GM12878 (cell line): ENCODE results near the gene NUPR1.

ENCODE experiments used
- ASH2L ChIP-seq: fragments of 300-600, 200-600 bp; sonication (generic); IDR thresholded peaks from 2 replicates; pipeline ENCODE4 v1.6.1; 2017; ENCODE audit warnings: low read depth, mild to moderate bottlenecking, borderline replicate concordance
- CEBPB ChIP-seq, 2 experiments: fragments of 150-350 bp in 1 of 2; IDR thresholded peaks; 2 replicates each; pipeline ENCODE4 v1.6.1; 2012 to 2014; ENCODE audit warnings: low read depth in 2 of 2, low read length in 2 of 2, borderline replicate concordance in 1 of 2, inconsistent platforms in 1 of 2
- CTCF ChIP-seq, 3 experiments: IDR thresholded peaks in 2 of 3; conservative IDR thresholded peaks in 1 of 3; 2 replicates each; pipeline ENCODE4 v1.5.1; 2011; ENCODE audit warnings: low read depth in 3 of 3, low read length in 3 of 3, mild to moderate bottlenecking in 3 of 3, control low read depth in 2 of 3, moderate library complexity in 2 of 3, inconsistent platforms in 1 of 3, mixed read lengths in 1 of 3; ENCODE audit not compliant: control insufficient read depth in 2 of 3, insufficient read depth in 1 of 3; ENCODE audit errors: extremely low read depth in 1 of 3
- NFYA ChIP-seq: IDR thresholded peaks from 2 replicates; pipeline ENCODE4 v1.6.1; 2011; ENCODE audit warnings: low read depth, mild to moderate bottlenecking, low read length, improper control_type of control experiment, borderline replicate concordance
- POLR2A ChIP-seq: IDR thresholded peaks from 2 replicates; pipeline ENCODE4 v1.6.1; 2011; ENCODE audit warnings: low read depth, mild to moderate bottlenecking, low read length
- POLR2AphosphoS5 ChIP-seq: IDR thresholded peaks from 2 replicates; pipeline ENCODE4 v1.6.1; 2011; ENCODE audit warnings: mild to moderate bottlenecking, low read length, inconsistent platforms
- TF ChIP-seq, protein P1 (sequence below): IDR thresholded peaks from 2 replicates; pipeline ENCODE4 v1.6.1; 2011; ENCODE audit warnings: low read depth, mild to moderate bottlenecking, low read length, moderate library complexity, borderline replicate concordance; ENCODE audit errors: extremely low read depth

DNA sequence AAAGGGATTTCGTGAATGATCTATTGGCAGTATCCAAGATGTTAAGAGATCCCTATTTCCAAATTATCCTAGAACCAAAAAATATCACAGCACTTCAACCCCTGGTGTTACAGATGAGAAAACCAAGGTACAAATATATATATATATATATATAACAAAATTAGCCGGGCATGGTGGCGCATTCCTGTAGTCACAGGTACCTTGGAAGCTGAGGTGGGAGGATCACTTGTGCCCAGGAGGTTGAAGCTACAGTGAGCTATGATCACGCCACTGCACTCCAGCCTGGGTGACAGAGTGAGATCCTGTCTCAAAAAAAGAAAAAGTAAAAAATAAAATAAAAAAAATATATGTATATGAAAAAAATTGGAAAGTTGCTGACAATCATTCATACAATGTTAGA lies 46.3 kb downstream of the NUPR1 start:
- TF ChIP-seq POLR2A (no peak), POLR2AphosphoS5 (no peak), CTCF (IDR thresholded peaks at IDR 0.05 in 2 of 3, conservative IDR thresholded peaks at IDR 0.05 in 1 of 3; ENCODE audit: control insufficient read depth in 2 of 3, extremely low read depth in 1 of 3, insufficient read depth in 1 of 3, low read depth in 3 of 3, low read length in 3 of 3) (no peak), CEBPB (IDR thresholded peaks at IDR 0.05; ENCODE audit: borderline replicate concordance in 1 of 2, low read depth in 2 of 2, low read length in 2 of 2) (no peak), NFYA (no peak), ASH2L (no peak)
- TF ChIP-seq, protein P1, sequence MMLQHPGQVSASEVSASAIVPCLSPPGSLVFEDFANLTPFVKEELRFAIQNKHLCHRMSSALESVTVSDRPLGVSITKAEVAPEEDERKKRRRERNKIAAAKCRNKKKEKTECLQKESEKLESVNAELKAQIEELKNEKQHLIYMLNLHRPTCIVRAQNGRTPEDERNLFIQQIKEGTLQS, result no peak
